OCI-LY1 (cell line): ENCODE measurements around the gene MIOX.

Source experiments
- H2AFZ ChIP-seq: fragments of 200-600 bp; sonication (generic), shearing (Covaris generic); 2 replicates; pipeline ENCODE4 v1.6.0; 2014; ENCODE audit warnings: antibody characterized with exemption, mild to moderate bottlenecking, low read length
- H3F3A ChIP-seq: fragments of 200-600 bp; sonication (generic), shearing (Covaris generic); 2 replicates; pipeline ENCODE4 v1.6.0; 2014; ENCODE audit warnings: mild to moderate bottlenecking, antibody characterized with exemption, low read length, moderate library complexity; ENCODE audit not compliant: insufficient read depth
- H3K27ac ChIP-seq: fragments of 200-600 bp; sonication (generic); 2 replicates; pipeline ENCODE4 v1.5.1; 2014; ENCODE audit warnings: low read length, mixed run types, mild to moderate bottlenecking, low read depth; ENCODE audit not compliant: poor library complexity, severe bottlenecking
- H3K27me3 ChIP-seq: fragments of 200-600 bp; sonication (generic); 2 replicates; pipeline ENCODE4 v1.6.0; 2014; ENCODE audit warnings: antibody characterized with exemption, mild to moderate bottlenecking, low read length, moderate library complexity; ENCODE audit not compliant: insufficient read depth
- H3K36me3 ChIP-seq: fragments of 200-600 bp; sonication (generic); 2 replicates; pipeline ENCODE4 v1.6.1; 2014; ENCODE audit warnings: mild to moderate bottlenecking, antibody characterized with exemption, low read length, moderate library complexity, mixed read lengths; ENCODE audit not compliant: insufficient read depth
- H3K4me1 ChIP-seq: fragments of 200-600 bp; sonication (generic); 2 replicates; pipeline ENCODE4 v1.5.1; 2014; ENCODE audit warnings: mild to moderate bottlenecking, low read length, moderate library complexity; ENCODE audit not compliant: insufficient read depth, severe bottlenecking
- H3K4me2 ChIP-seq: fragments of 200-600 bp; sonication (generic), shearing (Covaris generic); 2 replicates; pipeline ENCODE4 v1.6.1; 2014; ENCODE audit warnings: low read length
- H3K4me3 ChIP-seq: fragments of 200-600 bp; sonication (generic); 2 replicates; pipeline ENCODE4 v1.5.1; 2014; ENCODE audit warnings: low read length, low read depth, mild to moderate bottlenecking, mixed read lengths; ENCODE audit not compliant: poor library complexity, severe bottlenecking
- H3K79me2 ChIP-seq: fragments of 200-600 bp; shearing (Covaris generic); 2 replicates; pipeline ENCODE4 v1.6.1; 2016; ENCODE audit warnings: mixed run types, low read length, mixed read lengths; ENCODE audit not compliant: insufficient read depth
- H3K9ac ChIP-seq: fragments of 200-600 bp; sonication (generic), shearing (Covaris generic); 2 replicates; pipeline ENCODE4 v1.6.1; 2014; ENCODE audit warnings: mild to moderate bottlenecking, low read length, mixed read lengths
- H3K9me2 ChIP-seq: fragments of 200-600 bp; sonication (generic), shearing (Covaris generic); 2 replicates; pipeline ENCODE4 v1.6.1; 2014; ENCODE audit warnings: low read depth, mild to moderate bottlenecking, low read length, mixed read lengths
- H3K9me3 ChIP-seq: fragments of 200-600 bp; shearing (Covaris generic); 2 replicates; pipeline ENCODE4 v1.6.1; 2014; ENCODE audit warnings: low read length, mixed read lengths
- H4K20me1 ChIP-seq: fragments of 200-600 bp; sonication (generic), shearing (Covaris generic); 2 replicates; pipeline ENCODE4 v1.6.0; 2016; ENCODE audit warnings: mild to moderate bottlenecking, low read length; ENCODE audit not compliant: insufficient read depth
- CTCF ChIP-seq: fragments of 200-600 bp; sonication (generic), shearing (Covaris generic); IDR thresholded peaks from 2 replicates; pipeline ENCODE4 v1.5.1; 2017; ENCODE audit warnings: mild to moderate bottlenecking, antibody characterized with exemption, low read length, moderate library complexity, mixed read lengths
- EZH2 ChIP-seq: fragments of 200-600 bp; sonication (generic), shearing (Covaris generic); IDR thresholded peaks from 2 replicates; pipeline ENCODE4 v1.8.0; 2017; ENCODE audit warnings: borderline replicate concordance, mixed run types, mild to moderate bottlenecking, antibody characterized with exemption, low read length, moderate library complexity, mixed read lengths

Gene MIOX

GRCh38 chr22:50525104-50525857, 38.6 kb downstream of the MIOX start, which contains the start of gene SCO2:
SCO2 (minus strand) TSS chr22:50525598; CDS start chr22:50524411, 1,187 bp downstream.
- no peaks in the 10 kb centered on the region for H3K27me3 ChIP-seq
- no peak within 1 kb of the TSS for H2AFZ ChIP-seq
- peak within 1 kb of the TSS; percentile 68 for H3K4me3 ChIP-seq
- H3K9me3 ChIP-seq: no peaks in the 10 kb centered on the region
- H3K9ac ChIP-seq: peak within 1 kb of the TSS; percentile 84
- H3K4me1 ChIP-seq: peaks cover 36% of the 10 kb centered on the region
- H3K9me2 ChIP-seq: no peaks in the 10 kb centered on the region
- peak; percentile 48 for TF ChIP-seq CTCF
- no peak for TF ChIP-seq EZH2
- H3F3A ChIP-seq: peaks cover 4% of the 10 kb centered on the region; the same call in 1 of the 2 replicates
- H4K20me1 ChIP-seq: no peaks in the 10 kb centered on the region
- H3K27ac ChIP-seq: peak within 1 kb of the TSS; percentile 66
- H3K36me3 ChIP-seq: peaks cover 44% of the 10 kb centered on the region
- no peaks in the 10 kb centered on the region for H3K79me2 ChIP-seq
- H3K4me2 ChIP-seq: peak within 1 kb of the TSS; percentile 91

DNA sequence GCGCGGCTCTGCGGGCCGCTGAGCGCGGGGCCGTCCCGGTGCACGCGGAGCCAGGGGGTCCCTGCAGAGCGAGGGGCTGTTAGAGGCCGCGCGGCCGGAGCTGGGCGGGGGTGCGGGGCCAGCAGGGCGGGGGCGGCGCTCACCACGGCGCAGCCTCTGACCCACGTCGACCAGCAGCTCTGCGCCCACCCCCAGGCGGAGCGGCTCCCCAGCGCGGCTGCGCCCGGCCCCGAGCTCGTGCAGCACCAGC, 39.1 kb downstream of the MIOX start:
- peak overlapping the region; percentile 78 for H3K9ac ChIP-seq
- H3K27me3 ChIP-seq: no peaks in the 10 kb centered on the region
- peaks cover 4% of the 10 kb centered on the region; the same call in 1 of the 2 replicates for H3F3A ChIP-seq
- H3K9me2 ChIP-seq: no peaks in the 10 kb centered on the region
- peak overlapping the region; percentile 68 for H3K4me3 ChIP-seq
- H2AFZ ChIP-seq: no peak overlapping the region
- H3K9me3 ChIP-seq: no peaks in the 10 kb centered on the region
- TF ChIP-seq CTCF: no peak
- no peak for TF ChIP-seq EZH2
- H4K20me1 ChIP-seq: no peaks in the 10 kb centered on the region
- H3K27ac ChIP-seq: peak overlapping the region; percentile 66
- H3K4me2 ChIP-seq: peak overlapping the region; percentile 84
- peaks cover 36% of the 10 kb centered on the region for H3K4me1 ChIP-seq
- H3K79me2 ChIP-seq: no peaks in the 10 kb centered on the region
- peaks cover 41% of the 10 kb centered on the region for H3K36me3 ChIP-seq

GRCh38 chr22:50526108-50526833, 39.6 kb downstream of the MIOX start:
- Histone ChIP-seq H3K4me1 (peaks cover 40% of the 10 kb centered on the region), H3K36me3 (peaks cover 36% of the 10 kb centered on the region), H3K9me3 (no peaks in the 10 kb centered on the region), H3K27me3 (no peaks in the 10 kb centered on the region), H3K79me2 (no peaks in the 10 kb centered on the region), H2AFZ (no peak overlapping the region), H3F3A (peaks cover 4% of the 10 kb centered on the region; the same call in 1 of the 2 replicates), H3K9me2 (no peaks in the 10 kb centered on the region), H3K4me3 (peak overlapping the region; percentile 68), H3K9ac (peak overlapping the region; percentile 78), H3K4me2 (peak overlapping the region; percentile 84), H4K20me1 (no peaks in the 10 kb centered on the region), H3K27ac (peak overlapping the region; percentile 66)
- peak; percentile 76 for TF ChIP-seq CTCF
- TF ChIP-seq EZH2: no peak
